BE2C (cell line): ENCODE data around the gene DPH6. TPM values are rescaled to one million over a fixed set of nuclear protein-coding genes. Genes with fewer than 3 reads are reported as not detected.
"Not testable (repeated sequence)": the region's sequence is repeated elsewhere in the genome, so short reads cannot be mapped to it uniquely, and the experiment has no call there.

Source experiments
- DNase-seq: peaks from one replicate; pipeline ENCODE4 v3.0.0-alpha.2; 2020
- H3K27me3 ChIP-seq: fragments of 250-450 bp; sonication (Bioruptor Pico); 2 replicates; pipeline ENCODE4 v1.5.1; 2020; ENCODE audit warnings: mild to moderate bottlenecking
- H3K36me3 ChIP-seq: fragments of 250-450 bp; sonication (Bioruptor Pico); 2 replicates; pipeline ENCODE4 v1.5.1; 2020; ENCODE audit warnings: mild to moderate bottlenecking
- H3K4me1 ChIP-seq: fragments of 250-450 bp; sonication (Bioruptor Pico); 2 replicates; pipeline ENCODE4 v1.5.1; 2020
- H3K4me3 ChIP-seq: 2 replicates; pipeline ENCODE4 v1.5.1; 2011; ENCODE audit warnings: low read depth, low read length
- H3K9me3 ChIP-seq: fragments of 250-450 bp; sonication (Bioruptor Pico); 2 replicates; pipeline ENCODE4 v1.5.1; 2020
- polyA plus RNA-seq: library from polyadenylated mRNA; unstranded; fragments of >200 nt; gene quantifications from one replicate; pipeline ENCODE4 v1.2.1, GENCODE V29; 2012; ENCODE audit warnings: low read depth, missing spikeins; ENCODE audit not compliant: insufficient read length, insufficient read depth
- TF ChIP-seq, protein P1 (sequence below): IDR thresholded peaks from 2 replicates; pipeline ENCODE4 v1.5.1; 2012; ENCODE audit warnings: mild to moderate bottlenecking, low read depth, low read length

Gene DPH6, protein sequence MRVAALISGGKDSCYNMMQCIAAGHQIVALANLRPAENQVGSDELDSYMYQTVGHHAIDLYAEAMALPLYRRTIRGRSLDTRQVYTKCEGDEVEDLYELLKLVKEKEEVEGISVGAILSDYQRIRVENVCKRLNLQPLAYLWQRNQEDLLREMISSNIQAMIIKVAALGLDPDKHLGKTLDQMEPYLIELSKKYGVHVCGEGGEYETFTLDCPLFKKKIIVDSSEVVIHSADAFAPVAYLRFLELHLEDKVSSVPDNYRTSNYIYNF
- 17.8 TPM for polyA plus RNA-seq

DNA sequence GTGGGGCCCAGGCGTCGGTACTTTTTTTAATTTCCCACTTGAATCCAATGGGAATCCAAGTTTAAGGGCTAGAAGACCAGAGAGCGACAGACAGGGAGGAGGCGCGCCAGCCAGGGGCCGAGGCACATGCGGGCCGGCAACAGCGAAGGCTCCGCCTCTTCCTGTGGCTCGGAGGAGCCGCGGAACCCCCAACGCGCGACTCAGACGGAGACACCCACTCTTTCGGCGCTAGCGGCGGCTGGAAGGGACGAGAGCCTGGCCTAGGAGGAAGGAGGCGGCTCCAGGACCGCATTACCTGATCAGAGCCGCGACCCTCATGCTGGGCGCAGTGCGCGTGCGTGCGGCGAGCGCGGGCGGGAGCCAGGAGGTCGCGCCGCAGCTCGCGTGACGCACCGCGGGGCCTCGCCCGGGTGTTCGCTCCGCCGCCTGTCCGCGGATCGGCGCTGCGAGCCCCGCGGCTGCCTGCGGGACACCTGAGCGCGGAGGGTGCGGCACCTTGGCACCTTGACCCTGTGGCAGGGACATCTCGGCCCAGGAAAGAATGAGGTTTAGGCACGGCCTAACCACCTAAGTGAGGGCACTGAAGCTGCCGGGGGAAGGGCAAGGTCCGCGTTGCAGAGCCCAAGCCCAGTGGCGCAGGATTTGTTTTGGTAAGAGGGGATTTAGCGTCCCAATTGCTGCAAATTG is at the start of gene DPH6:
Gene DPH6, minus strand, starts transcription at position 342 of the 687 bp plus-strand sequence. Its CDS starts 24 bp downstream, at position 318.
- Histone ChIP-seq H3K4me3 (peak within 1 kb of the TSS; percentile 71), H3K9me3 (no peaks in the 10 kb centered on the region), H3K4me1 (no peaks in the 10 kb centered on the region), H3K27me3 (no peaks in the 10 kb centered on the region), H3K36me3 (no peaks in the 10 kb centered on the region)
- TF ChIP-seq, protein P1, sequence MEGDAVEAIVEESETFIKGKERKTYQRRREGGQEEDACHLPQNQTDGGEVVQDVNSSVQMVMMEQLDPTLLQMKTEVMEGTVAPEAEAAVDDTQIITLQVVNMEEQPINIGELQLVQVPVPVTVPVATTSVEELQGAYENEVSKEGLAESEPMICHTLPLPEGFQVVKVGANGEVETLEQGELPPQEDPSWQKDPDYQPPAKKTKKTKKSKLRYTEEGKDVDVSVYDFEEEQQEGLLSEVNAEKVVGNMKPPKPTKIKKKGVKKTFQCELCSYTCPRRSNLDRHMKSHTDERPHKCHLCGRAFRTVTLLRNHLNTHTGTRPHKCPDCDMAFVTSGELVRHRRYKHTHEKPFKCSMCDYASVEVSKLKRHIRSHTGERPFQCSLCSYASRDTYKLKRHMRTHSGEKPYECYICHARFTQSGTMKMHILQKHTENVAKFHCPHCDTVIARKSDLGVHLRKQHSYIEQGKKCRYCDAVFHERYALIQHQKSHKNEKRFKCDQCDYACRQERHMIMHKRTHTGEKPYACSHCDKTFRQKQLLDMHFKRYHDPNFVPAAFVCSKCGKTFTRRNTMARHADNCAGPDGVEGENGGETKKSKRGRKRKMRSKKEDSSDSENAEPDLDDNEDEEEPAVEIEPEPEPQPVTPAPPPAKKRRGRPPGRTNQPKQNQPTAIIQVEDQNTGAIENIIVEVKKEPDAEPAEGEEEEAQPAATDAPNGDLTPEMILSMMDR, result no peak
- peak; percentile 91 for DNase-seq

DNA sequence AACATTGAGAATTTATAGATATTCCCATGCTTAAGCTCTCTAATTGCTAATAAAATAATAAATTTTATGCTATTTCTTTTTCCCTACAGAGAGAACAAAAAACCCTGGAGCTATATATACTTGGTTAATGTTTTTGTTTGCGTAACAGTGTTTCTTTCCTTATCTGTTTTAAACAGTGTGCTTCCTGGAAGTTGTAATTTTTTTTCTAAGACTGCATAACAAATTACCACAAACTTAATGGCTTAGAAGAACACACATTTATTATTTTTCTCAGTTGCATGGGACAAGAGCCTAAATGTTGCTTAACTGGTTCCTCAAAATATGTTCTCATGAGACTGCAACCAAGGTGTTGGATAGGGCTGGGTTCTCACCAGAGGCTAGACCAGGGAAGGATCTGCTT is 49.7 kb upstream of the DPH6 start:
- Histone ChIP-seq H3K4me1 (no peaks in the 10 kb centered on the region; the same call in 1 of the 2 replicates), H3K27me3 (no peaks in the 10 kb centered on the region), H3K36me3 (no peaks in the 10 kb centered on the region), H3K9me3 (no peaks in the 10 kb centered on the region), H3K4me3 (no peak overlapping the region)
- TF ChIP-seq, protein P1, result no peak
- DNase-seq, result no peak

DNA sequence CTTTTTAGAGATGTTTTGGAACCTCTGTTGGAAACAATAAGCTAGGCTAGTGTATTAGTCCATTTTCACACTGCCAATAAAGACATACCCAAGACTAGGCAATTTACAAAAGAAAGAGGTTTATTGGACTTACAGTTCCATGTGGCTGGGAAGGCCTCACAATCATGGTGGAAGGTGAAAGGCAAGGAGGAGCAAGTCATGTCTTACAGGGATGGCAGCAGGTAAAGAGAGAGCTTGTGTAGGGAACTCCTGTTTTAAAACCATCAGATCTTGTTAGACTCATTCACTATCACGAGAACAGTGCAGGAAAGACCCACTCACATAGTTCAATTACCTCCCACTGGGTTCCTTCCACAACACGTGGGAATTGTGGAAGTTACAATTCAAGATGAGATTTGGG is 46.0 kb upstream of the DPH6 start:
- H3K27me3 ChIP-seq, H3K36me3 ChIP-seq, DNase-seq, H3K4me3 ChIP-seq, H3K4me1 ChIP-seq, H3K9me3 ChIP-seq: not testable (repeated sequence)

DNA sequence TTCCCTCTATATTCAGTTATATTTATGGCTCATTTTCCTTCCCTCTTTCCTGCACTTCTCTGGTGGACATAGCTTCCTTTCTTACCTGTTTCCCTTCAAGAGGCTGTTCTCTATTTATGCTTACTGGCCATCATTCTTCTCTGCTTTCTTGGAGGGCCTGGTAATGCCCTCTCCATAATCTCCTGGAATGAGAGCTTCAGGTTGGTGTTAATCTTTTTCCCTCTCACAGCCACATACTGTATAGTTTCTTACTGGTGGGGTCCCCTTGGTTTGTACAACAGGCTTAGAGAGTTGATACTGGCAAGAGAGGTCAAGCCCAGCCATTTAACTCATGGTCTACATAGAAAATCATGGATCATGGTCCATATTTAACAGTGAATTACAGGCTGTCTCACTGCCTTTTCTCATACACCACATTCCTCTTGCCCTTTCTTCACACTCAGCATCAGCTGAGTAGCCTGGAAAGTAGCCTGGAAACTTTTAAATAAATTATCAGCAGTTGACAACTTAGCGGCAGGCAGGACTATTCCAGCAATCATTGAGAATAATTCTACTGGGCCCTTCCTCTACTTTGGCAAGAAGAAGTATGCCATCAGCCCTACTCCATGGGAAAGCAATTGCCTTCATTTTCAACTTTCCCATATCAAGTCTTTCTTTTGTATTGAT is 38.0 kb upstream of the DPH6 start:
- H3K27me3 ChIP-seq, result no peaks in the 10 kb centered on the region

DNA sequence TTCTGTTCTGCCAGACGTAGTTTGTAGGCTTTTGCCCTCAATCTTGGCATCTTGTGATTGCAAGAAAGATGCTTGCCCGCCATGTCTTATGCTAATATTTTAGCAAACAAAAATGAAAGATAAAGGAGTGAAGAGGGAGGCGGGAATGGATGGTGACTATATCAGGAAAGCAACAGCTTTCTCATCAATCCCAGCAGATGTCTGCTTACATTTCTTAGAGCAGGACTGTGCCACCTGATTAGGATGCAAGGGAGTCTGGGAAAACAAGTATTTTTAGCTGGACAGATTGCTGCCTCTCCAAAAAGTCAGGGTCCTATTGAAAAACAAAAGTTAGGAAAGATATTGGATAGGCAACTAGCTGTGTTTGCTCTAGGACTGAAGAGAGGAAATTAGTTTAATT is 34.6 kb upstream of the DPH6 start:
- Histone ChIP-seq H3K4me3 (no peak overlapping the region), H3K36me3 (no peaks in the 10 kb centered on the region), H3K27me3 (no peaks in the 10 kb centered on the region), H3K9me3 (no peaks in the 10 kb centered on the region), H3K4me1 (no peaks in the 10 kb centered on the region; the same call in 1 of the 2 replicates)
- TF ChIP-seq, protein P1, result no peak
- DNase-seq, result no peak

More for the DNA sequence above, 38.0 kb upstream of the DPH6 start:
- Histone ChIP-seq H3K9me3 (no peaks in the 10 kb centered on the region), H3K4me1 (no peaks in the 10 kb centered on the region; the same call in 1 of the 2 replicates), H3K36me3 (no peaks in the 10 kb centered on the region), H3K4me3 (no peak overlapping the region)
- no peak for DNase-seq
- TF ChIP-seq, protein P1, result no peak

DNA sequence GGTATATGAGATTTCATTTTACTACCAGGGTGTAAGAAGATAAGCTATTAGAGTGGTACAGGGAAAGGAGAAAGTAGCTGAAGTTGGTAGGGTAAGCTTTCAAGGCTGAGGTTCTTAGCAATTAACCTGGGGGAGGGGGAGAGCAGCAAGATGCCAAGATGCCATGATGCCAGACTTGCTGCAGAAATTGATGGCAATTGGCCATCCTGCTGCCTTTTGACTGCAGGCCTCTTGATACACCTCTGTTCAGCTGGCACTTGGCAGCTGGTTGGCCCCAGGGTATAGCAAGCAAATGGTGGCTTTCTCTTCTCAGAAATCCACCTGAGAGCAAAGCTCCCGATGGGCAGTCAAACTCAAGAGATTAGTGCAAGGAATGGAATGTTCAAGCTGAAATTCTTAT is 21.4 kb upstream of the DPH6 start:
- H3K4me3 ChIP-seq, result no peak overlapping the region
- TF ChIP-seq, protein P1, result no peak

More for the DNA sequence above, 21.4 kb upstream of the DPH6 start:
- no peaks in the 10 kb centered on the region for H3K36me3 ChIP-seq
- no peaks in the 10 kb centered on the region for H3K9me3 ChIP-seq
- DNase-seq, result no peak
- H3K27me3 ChIP-seq, result no peaks in the 10 kb centered on the region
- H3K4me1 ChIP-seq, result no peaks in the 10 kb centered on the region
